Prostate gland (tissue), 2 donors: ENCODE data around the gene SLC16A5.

Experiments used
- POLR2A ChIP-seq: fragments of 450-650 bp; IDR thresholded peaks from one replicate; pipeline ENCODE4 v1.6.1; 2016; ENCODE audit warnings: antibody characterized with exemption, mild to moderate bottlenecking
- TF ChIP-seq, protein P1 (sequence below), 4 experiments: fragments of 200-600 bp in 2 of 4; fragments of 450-650 bp in 2 of 4; sonication (generic) in 2 of 4; IDR thresholded peaks; 1 replicate in 3 of 4; 2 replicates in 1 of 4; pipeline ENCODE4 v1.5.1; 2016 to 2019; ENCODE audit warnings: antibody characterized with exemption in 4 of 4, mild to moderate bottlenecking in 2 of 4, moderate library complexity in 2 of 4

DNA sequence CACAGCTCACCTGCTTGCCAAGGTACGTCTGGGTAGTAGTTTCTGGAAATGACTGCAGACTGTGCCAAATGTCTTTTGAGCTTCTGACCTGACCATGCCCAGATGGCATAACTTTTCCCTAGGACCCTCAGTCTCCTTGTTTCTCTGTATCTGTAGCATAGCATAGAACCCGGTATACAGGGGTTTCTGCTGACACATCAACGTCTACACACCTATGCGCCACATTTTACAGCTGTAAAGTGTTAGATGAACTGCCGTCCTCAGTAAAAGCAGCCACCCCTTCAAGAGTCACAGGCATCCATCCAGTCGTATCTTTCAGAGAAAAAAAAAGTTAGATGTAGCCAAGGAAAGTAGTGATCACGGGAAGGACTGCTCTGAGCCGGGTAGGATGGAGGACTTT, 23.3 kb upstream of the SLC16A5 start:
- TF ChIP-seq, protein P1, sequence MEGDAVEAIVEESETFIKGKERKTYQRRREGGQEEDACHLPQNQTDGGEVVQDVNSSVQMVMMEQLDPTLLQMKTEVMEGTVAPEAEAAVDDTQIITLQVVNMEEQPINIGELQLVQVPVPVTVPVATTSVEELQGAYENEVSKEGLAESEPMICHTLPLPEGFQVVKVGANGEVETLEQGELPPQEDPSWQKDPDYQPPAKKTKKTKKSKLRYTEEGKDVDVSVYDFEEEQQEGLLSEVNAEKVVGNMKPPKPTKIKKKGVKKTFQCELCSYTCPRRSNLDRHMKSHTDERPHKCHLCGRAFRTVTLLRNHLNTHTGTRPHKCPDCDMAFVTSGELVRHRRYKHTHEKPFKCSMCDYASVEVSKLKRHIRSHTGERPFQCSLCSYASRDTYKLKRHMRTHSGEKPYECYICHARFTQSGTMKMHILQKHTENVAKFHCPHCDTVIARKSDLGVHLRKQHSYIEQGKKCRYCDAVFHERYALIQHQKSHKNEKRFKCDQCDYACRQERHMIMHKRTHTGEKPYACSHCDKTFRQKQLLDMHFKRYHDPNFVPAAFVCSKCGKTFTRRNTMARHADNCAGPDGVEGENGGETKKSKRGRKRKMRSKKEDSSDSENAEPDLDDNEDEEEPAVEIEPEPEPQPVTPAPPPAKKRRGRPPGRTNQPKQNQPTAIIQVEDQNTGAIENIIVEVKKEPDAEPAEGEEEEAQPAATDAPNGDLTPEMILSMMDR (IDR thresholded peaks at IDR 0.05): no peak
- TF ChIP-seq POLR2A: no peak
